ENCODE data around the gene SH3RF2.

SH3RF2 gene

GRCh38 chr5:146013761-146014160 is 77.4 kb downstream of the SH3RF2 start:
- no peak for DNase-seq

- no peak for DNase-seq
These were observed 78.6 kb downstream of the SH3RF2 start for GRCh38 chr5:146015001-146015400.

- no peak for DNase-seq
These were observed 80.5 kb downstream of the SH3RF2 start for GRCh38 chr5:146016764-146017484.

GRCh38 chr5:146018514-146019375 is 82.4 kb downstream of the SH3RF2 start:
- DNase-seq, result no peak

- no peak for DNase-seq
These were observed 83.7 kb downstream of the SH3RF2 start for GRCh38 chr5:146020100-146020499.

GRCh38 chr5:146024034-146024433 is 87.7 kb downstream of the SH3RF2 start:
- no peak for DNase-seq

GRCh38 chr5:146025114-146025680 is 88.8 kb downstream of the SH3RF2 start:
- no peak for DNase-seq

- no peak for DNase-seq
These were observed 89.3 kb downstream of the SH3RF2 start for GRCh38 chr5:146025681-146026080.

GRCh38 chr5:146026307-146027010 is 90.1 kb downstream of the SH3RF2 start:
- no peak for DNase-seq

- DNase-seq, result no peak
These were observed 91.4 kb downstream of the SH3RF2 start for GRCh38 chr5:146027751-146028150.

GRCh38 chr5:146032911-146033310 is 96.5 kb downstream of the SH3RF2 start:
- no peak for DNase-seq

- DNase-seq, result no peak
These were observed 97.7 kb downstream of the SH3RF2 start for GRCh38 chr5:146034127-146034526.

GRCh38 chr5:146034605-146035004 is 98.2 kb downstream of the SH3RF2 start:
- no peak for DNase-seq

- no peak for DNase-seq
These were observed 103.0 kb downstream of the SH3RF2 start for GRCh38 chr5:146039420-146039819.

- no peak for DNase-seq
These were observed 104.1 kb downstream of the SH3RF2 start for GRCh38 chr5:146040527-146040926.

GRCh38 chr5:146041180-146041789 is 104.9 kb downstream of the SH3RF2 start:
- DNase-seq, result no peak

GRCh38 chr5:146042628-146043279 is 106.4 kb downstream of the SH3RF2 start:
- DNase-seq, result no peak

- DNase-seq, result no peak
These were observed 107.3 kb downstream of the SH3RF2 start for GRCh38 chr5:146043722-146044121.

GRCh38 chr5:146047396-146047795 is 111.0 kb downstream of the SH3RF2 start:
- no peak for DNase-seq

GRCh38 chr5:146048994-146049703 is 112.8 kb downstream of the SH3RF2 start:
- peak; percentile 37 for DNase-seq

- no peak for DNase-seq
These were observed 113.3 kb downstream of the SH3RF2 start for GRCh38 chr5:146049704-146050026.

- DNase-seq, result no peak
These were observed 113.7 kb downstream of the SH3RF2 start for GRCh38 chr5:146050086-146050485.

All from NCI-H1694 (cell line).